AG09319 (cell line): ENCODE measurements around the gene MPEG1.

ENCODE experiments used
- DNase-seq: peaks from one replicate; pipeline ENCODE4 v3.0.0-alpha.2; 2010; ENCODE audit warnings: low read depth; ENCODE audit errors: extremely low read depth
- CTCF ChIP-seq: IDR thresholded peaks from 2 replicates; pipeline ENCODE4 v1.5.1; 2011; ENCODE audit warnings: low read depth, mild to moderate bottlenecking, inconsistent platforms, low read length, moderate library complexity

MPEG1 gene

GRCh38 chr11:59212744-59213631 lies at the start of gene MPEG1:
Gene MPEG1, minus strand, starts transcription at chr11:59212927. Its CDS starts 62 bp downstream, at chr11:59212865.
- DNase-seq = no peak
- no peak for TF ChIP-seq CTCF

- DNase-seq = no peak
Measured at GRCh38 chr11:59262177-59262818, 49.6 kb upstream of the MPEG1 start.

GRCh38 chr11:59261150-59261549 lies 48.4 kb upstream of the MPEG1 start:
- DNase-seq = no peak
- no peak for TF ChIP-seq CTCF

More at GRCh38 chr11:59262177-59262818, 49.6 kb upstream of the MPEG1 start:
- TF ChIP-seq CTCF = no peak

- no peak for TF ChIP-seq CTCF
- no peak for DNase-seq
Measured at GRCh38 chr11:59259867-59260475, 47.2 kb upstream of the MPEG1 start.

- no peak for TF ChIP-seq CTCF
- DNase-seq = no peak
Measured at GRCh38 chr11:59259047-59259446, 46.3 kb upstream of the MPEG1 start.

- DNase-seq = no peak
Measured at GRCh38 chr11:59255281-59255680, 42.6 kb upstream of the MPEG1 start.

More at GRCh38 chr11:59255281-59255680, 42.6 kb upstream of the MPEG1 start:
- TF ChIP-seq CTCF = no peak
